GM23338 (cell line): Measurements from ENCODE around the gene PTS. TPM values are rescaled to one million over a fixed set of nuclear protein-coding genes. Genes with fewer than 3 reads are reported as not detected.

Experiments used
- ATAC-seq: fragments of 200-7000 bp; cut with Tn5 transposase; 3 replicates; pipeline ENCODE4 v1.9.1; 2020
- DNase-seq: peaks from one replicate; pipeline ENCODE4 v3.0.0-alpha.2; 2015; ENCODE audit warnings: low spot score
- H2AFZ ChIP-seq: fragments of 200-600 bp; sonication (generic); 2 replicates; pipeline ENCODE4 v1.8.0; 2016; ENCODE audit warnings: antibody characterized with exemption, mild to moderate bottlenecking, moderate library complexity
- H3F3A ChIP-seq: fragments of 200-600 bp; sonication (generic); replicated peaks from 2 replicates; pipeline ENCODE4 v1.8.0; 2017; ENCODE audit warnings: antibody characterized with exemption, mixed run types, low read depth
- H3K27ac ChIP-seq: fragments of 200-600 bp; sonication (generic); 2 replicates; pipeline ENCODE4 v1.6.1; 2016; ENCODE audit warnings: low read depth
- H3K27me3 ChIP-seq: fragments of 200-600 bp; sonication (generic); 2 replicates; pipeline ENCODE4 v1.8.0; 2016; ENCODE audit warnings: mild to moderate bottlenecking, mixed run types, moderate library complexity; ENCODE audit not compliant: insufficient read depth
- H3K36me3 ChIP-seq: fragments of 200-600 bp; sonication (generic); 2 replicates; pipeline ENCODE4 v1.8.0; 2016; ENCODE audit warnings: mild to moderate bottlenecking; ENCODE audit not compliant: insufficient read depth
- H3K4me1 ChIP-seq: fragments of 200-600 bp; sonication (generic); 2 replicates; pipeline ENCODE4 v1.8.0; 2016; ENCODE audit warnings: mild to moderate bottlenecking, moderate library complexity; ENCODE audit not compliant: insufficient read depth
- H3K4me2 ChIP-seq: fragments of 200-600 bp; sonication (generic); 2 replicates; pipeline ENCODE4 v1.7.1; 2017; ENCODE audit warnings: mixed run types
- H3K4me3 ChIP-seq: fragments of 200-600 bp; sonication (generic); 2 replicates; pipeline ENCODE4 v1.6.1; 2016; ENCODE audit warnings: mixed run types
- H3K79me2 ChIP-seq: fragments of 200-600 bp; sonication (generic); replicated peaks from 2 replicates; pipeline ENCODE4 v1.8.0; 2017; ENCODE audit warnings: mild to moderate bottlenecking; ENCODE audit not compliant: insufficient read depth
- H3K9me2 ChIP-seq: fragments of 200-600 bp; sonication (generic); 2 replicates; pipeline ENCODE4 v1.8.0; 2017; ENCODE audit not compliant: insufficient read depth
- H4K20me1 ChIP-seq: fragments of 200-600 bp; sonication (generic); replicated peaks from 2 replicates; pipeline ENCODE4 v1.8.0; 2017; ENCODE audit warnings: mild to moderate bottlenecking; ENCODE audit not compliant: insufficient read depth
- H3K27ac Mint-ChIP-seq: 2 replicates; pipeline ENCODE4 v1.8.0; 2020; ENCODE audit warnings: inconsistent platforms, mild to moderate bottlenecking, moderate library complexity, mixed read lengths
- H3K27me3 Mint-ChIP-seq: 3 replicates; pipeline ENCODE4 v1.8.0; 2022; ENCODE audit warnings: low read depth, mild to moderate bottlenecking, moderate library complexity, mixed read lengths, inconsistent platforms; ENCODE audit not compliant: insufficient read depth, poor library complexity
- H3K36me3 Mint-ChIP-seq: 3 replicates; pipeline ENCODE4 v1.8.0; 2021; ENCODE audit warnings: low read depth, mild to moderate bottlenecking, inconsistent platforms, moderate library complexity, mixed read lengths
- H3K4me1 Mint-ChIP-seq: 3 replicates; pipeline ENCODE4 v1.8.0; 2020; ENCODE audit warnings: mild to moderate bottlenecking, inconsistent platforms, mixed read lengths
- H3K4me3 Mint-ChIP-seq: 3 replicates; pipeline ENCODE4 v1.8.0; 2021; ENCODE audit warnings: moderate library complexity, mild to moderate bottlenecking, inconsistent platforms, mixed read lengths
- H3K9me3 Mint-ChIP-seq: 3 replicates; pipeline ENCODE4 v1.8.0; 2020; ENCODE audit warnings: moderate library complexity, mild to moderate bottlenecking, inconsistent platforms, mixed read lengths
- CREB1 ChIP-seq: fragments of 250-450 bp; sonication (Bioruptor Pico); IDR thresholded peaks from 2 replicates; pipeline ENCODE4 v1.5.0; 2020; ENCODE audit warnings: low read depth, mild to moderate bottlenecking, moderate library complexity
- ETS1 ChIP-seq: IDR thresholded peaks from 2 replicates; pipeline ENCODE4 v1.6.1; 2016; ENCODE audit warnings: antibody characterized with exemption
- EZH2 ChIP-seq: fragments of 200-600 bp; sonication (generic); IDR thresholded peaks from one replicate; pipeline ENCODE4 v1.8.0; 2017; ENCODE audit warnings: antibody characterized with exemption, mild to moderate bottlenecking, low read depth; ENCODE audit not compliant: unreplicated experiment
- EZH2phosphoT487 ChIP-seq: fragments of 200-600 bp; sonication (generic); IDR thresholded peaks from one replicate; pipeline ENCODE4 v1.8.1; 2018; ENCODE audit warnings: antibody characterized with exemption; ENCODE audit not compliant: unreplicated experiment
- JUNB ChIP-seq: IDR thresholded peaks from one replicate; pipeline ENCODE4 v1.6.1; 2016; ENCODE audit warnings: antibody characterized with exemption; ENCODE audit not compliant: unreplicated experiment
- NANOG ChIP-seq: IDR thresholded peaks from 2 replicates; pipeline ENCODE4 v1.6.1; 2016; ENCODE audit warnings: antibody characterized with exemption, borderline replicate concordance
- POLR2AphosphoS5 ChIP-seq: IDR thresholded peaks from 2 replicates; pipeline ENCODE4 v1.6.1; 2016; ENCODE audit warnings: antibody characterized with exemption, low read depth
- REST ChIP-seq: IDR thresholded peaks from one replicate; pipeline ENCODE4 v1.6.1; 2018; ENCODE audit warnings: antibody characterized with exemption; ENCODE audit not compliant: unreplicated experiment
- ZNF114 ChIP-seq: fragments of 250-450 bp; sonication (Bioruptor Pico); IDR thresholded peaks from 2 replicates; pipeline ENCODE4 v1.5.0; 2020; ENCODE audit warnings: mild to moderate bottlenecking, moderate library complexity
- ZNF331 ChIP-seq: fragments of 250-450 bp; sonication (Bioruptor Pico); IDR thresholded peaks from 2 replicates; pipeline ENCODE4 v1.5.0; 2020; ENCODE audit warnings: low read depth, mild to moderate bottlenecking, moderate library complexity
- ZNF462 ChIP-seq: fragments of 250-450 bp; sonication (Bioruptor Pico); IDR thresholded peaks from 2 replicates; pipeline ENCODE4 v1.5.0; 2020; ENCODE audit warnings: mild to moderate bottlenecking, moderate library complexity
- polyA plus RNA-seq: library from polyadenylated mRNA; unstranded; fragments of >200 nt; fragmentation: Nextera tagmentation; extraction: Ambion mirVana; gene quantifications from 2 replicates; pipeline ENCODE4 v1.2.1, GENCODE V29; 2016
- total RNA-seq: library from RNA; depleted of rRNA; stranded (reverse); fragments of >200 nt; shearing (Covaris generic); gene quantifications from 2 replicates; pipeline ENCODE4 v1.2.3, GENCODE V29; 2014

Gene PTS
- total and polyA plus RNA-seq, 2 experiments from 2014 or later = 19.9 to 85.5 TPM

GRCh38 chr11:112215621-112216020 is 10.6 kb upstream of the PTS start (continued):
- TF ChIP-seq ZNF462 (CRISPR knock-in tag) (no peak), JUNB (no peak), EZH2 (no peak), EZH2phosphoT487 (no peak), CREB1 (CRISPR knock-in tag) (no peak), ZNF331 (CRISPR knock-in tag) (no peak), ZNF114 (CRISPR knock-in tag) (no peak)

GRCh38 chr11:112216561-112217105 is 9.6 kb upstream of the PTS start:
- ATAC-seq (no peak), DNase-seq (no peak)

More at GRCh38 chr11:112216561-112217105, 9.6 kb upstream of the PTS start:
- no peak overlapping the region for H2AFZ ChIP-seq
- no peaks in the 10 kb centered on the region for H3F3A ChIP-seq
- Mint-ChIP-seq H3K27ac (no peak overlapping the region), H3K36me3 (no peaks in the 10 kb centered on the region), H3K27me3 (no peaks in the 10 kb centered on the region), H3K9me3 (no peaks in the 10 kb centered on the region), H3K4me3 (no peak overlapping the region), H3K4me1 (no peaks in the 10 kb centered on the region)
- H3K4me3 ChIP-seq = no peak overlapping the region
- H3K9me2 ChIP-seq = no peaks in the 10 kb centered on the region
- no peaks in the 10 kb centered on the region for H3K27me3 ChIP-seq
- H3K4me2 ChIP-seq = no peak overlapping the region
- no peaks in the 10 kb centered on the region for H3K79me2 ChIP-seq
- H4K20me1 ChIP-seq = no peaks in the 10 kb centered on the region
- H3K4me1 ChIP-seq = no peaks in the 10 kb centered on the region
- no peak overlapping the region for H3K27ac ChIP-seq
- no peak for TF ChIP-seq REST
- no peak for TF ChIP-seq ETS1
- no peak for TF ChIP-seq POLR2AphosphoS5
- no peak for TF ChIP-seq CREB1 (CRISPR knock-in tag)
- TF ChIP-seq NANOG = no peak
- TF ChIP-seq ZNF114 (CRISPR knock-in tag) = no peak
- TF ChIP-seq JUNB = no peak
- TF ChIP-seq EZH2 = no peak
- H3K36me3 ChIP-seq = no peaks in the 10 kb centered on the region
